T-helper 22 cell (primary cell): ENCODE data around the gene LARP4.
"Not testable (repeated sequence)": the region's sequence is repeated elsewhere in the genome, so short reads cannot be mapped to it uniquely, and the experiment has no call there.

ENCODE experiments used
- DNase-seq: peaks from one replicate; pipeline ENCODE4 v3.0.0-alpha.2; 2020; ENCODE audit warnings: low read depth

Gene LARP4

GRCh38 chr12:50400638-50401499, at the start of gene LARP4:
LARP4 (plus strand) TSS chr12:50400885; CDS start chr12:50401011, 126 bp downstream.
- peak; percentile 83 for DNase-seq

- no peak for DNase-seq
Observed at GRCh38 chr12:50351120-50352043, 49.3 kb upstream of the LARP4 start.

DNA sequence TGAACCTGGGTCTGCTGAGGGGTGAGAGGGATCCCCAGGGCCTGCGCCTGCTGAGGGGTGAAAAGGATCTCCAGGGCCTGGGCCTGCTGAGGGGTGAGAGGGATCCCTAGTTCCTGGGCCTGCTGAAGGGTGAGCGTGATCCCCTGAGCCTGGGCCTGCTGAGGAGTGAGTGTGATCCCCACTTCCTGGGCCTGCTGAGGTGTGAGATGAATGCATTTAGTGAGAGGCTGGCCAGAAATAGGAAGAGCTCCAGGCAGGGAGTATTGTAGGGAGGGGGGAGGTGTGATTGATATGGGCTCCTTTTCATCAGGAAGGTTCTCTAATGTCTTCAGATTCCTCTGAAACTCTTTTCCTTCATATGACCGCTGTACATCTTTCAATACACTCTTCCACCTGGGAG, 47.3 kb upstream of the LARP4 start:
- DNase-seq = no peak

DNA sequence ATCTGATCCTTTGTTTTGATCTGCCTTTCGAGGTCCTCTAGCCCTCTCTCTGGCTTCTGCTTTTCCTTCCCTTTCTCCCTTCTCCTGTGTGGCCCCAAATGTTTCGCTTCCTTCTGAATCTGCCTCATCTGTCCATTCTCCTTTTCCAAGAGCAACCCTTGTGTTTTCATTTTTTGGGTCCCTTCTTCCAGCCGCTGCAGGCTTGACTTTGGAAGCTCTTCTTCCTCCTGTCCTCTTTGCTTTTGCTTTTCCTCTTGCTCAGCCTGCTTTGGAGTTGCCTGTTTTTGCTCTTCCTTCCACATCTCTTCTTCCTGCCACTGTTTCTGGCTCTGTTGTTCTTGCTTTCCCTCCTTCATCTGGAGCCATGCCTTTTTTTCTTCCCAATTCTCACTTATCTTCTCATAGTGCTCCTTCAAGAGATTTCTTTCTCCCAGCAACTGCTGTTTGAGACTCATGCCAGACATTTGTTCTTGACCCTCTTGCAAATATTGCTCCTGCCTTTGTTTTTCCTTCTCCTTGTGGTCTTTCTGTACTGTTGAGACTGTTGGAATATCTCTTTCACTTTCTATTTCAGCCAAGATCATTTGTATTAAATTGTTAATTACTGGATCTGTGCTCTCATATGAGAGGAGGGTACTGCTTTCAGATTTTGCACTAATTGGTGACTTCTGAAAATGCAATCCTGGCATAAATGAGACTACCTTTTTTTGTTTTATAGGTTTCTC, 46.7 kb upstream of the LARP4 start:
- no peak for DNase-seq

GRCh38 chr12:50354908-50355307, 45.8 kb upstream of the LARP4 start:
- no peak for DNase-seq

DNA sequence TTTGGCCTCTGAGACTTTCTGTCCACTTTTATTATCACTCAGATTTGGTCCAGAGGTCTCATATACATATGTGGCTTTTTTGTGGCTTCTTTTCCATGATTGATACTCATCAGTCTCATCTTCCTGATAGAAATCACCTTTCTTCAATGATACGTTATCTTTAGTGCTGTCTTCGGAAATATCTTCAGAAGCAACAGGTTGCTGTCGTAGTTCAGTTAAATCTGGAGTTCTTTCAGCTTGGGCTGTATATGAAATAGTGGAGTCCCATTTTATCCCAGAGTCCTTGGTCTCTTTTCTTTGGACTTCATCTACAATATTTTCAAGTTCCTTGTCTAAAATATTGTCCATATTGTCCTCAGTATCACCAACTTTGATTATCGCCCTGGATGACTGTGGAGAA, 45.3 kb upstream of the LARP4 start:
- DNase-seq = no peak

DNA sequence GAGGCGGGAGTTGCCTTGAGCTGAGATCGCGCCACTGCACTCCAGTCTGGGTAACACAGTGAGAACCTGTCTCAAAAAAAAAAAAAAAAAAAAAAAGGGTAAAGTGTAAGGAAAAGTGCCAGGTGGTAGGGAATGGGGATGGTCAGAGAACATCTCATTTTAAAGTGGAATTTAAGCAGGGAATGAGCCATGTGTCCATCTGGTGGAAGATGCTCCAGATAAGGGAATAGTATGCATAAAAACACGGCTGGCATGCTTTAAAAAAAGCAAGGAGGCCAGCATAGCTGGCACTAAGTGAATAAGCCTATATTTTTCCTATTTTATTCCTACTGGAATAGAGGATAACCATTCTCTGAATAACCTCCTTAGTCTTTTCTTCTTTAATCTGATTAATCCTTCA, 38.0 kb upstream of the LARP4 start:
- DNase-seq = no peak

GRCh38 chr12:50363141-50363540, 37.5 kb upstream of the LARP4 start:
- no peak for DNase-seq

DNA sequence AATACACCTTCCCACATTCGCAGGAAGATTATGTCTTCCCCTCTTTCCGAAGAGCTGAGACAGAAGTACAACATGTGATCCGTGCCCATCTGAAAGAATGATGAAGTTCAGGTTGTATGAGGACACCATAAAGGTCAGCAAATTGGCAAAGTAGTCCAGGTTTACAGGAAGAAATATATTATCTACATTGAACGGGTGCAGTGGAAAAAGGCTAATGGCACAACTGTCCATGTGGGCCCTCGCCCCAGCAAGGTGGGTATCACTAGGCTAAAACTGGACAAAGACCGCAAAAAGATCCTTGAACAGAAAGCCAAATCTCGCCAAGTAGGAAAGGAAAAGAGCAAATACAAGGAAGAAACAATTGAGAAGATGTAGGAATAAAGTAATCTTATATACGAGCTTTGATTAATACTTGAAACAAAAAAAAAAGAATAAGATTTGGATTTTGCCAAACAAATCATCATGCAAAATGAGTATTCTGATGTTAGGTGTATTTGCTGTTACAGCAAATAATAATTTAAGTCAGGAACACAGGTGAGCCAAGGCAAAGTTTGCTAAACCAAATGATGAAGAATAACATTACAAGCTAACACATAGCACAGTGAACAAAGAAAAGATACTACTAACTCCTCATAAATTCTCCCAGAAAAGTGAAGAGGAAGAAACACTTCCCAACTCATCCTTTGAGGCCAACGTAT, 34.8 kb upstream of the LARP4 start:
- no peak for DNase-seq

- DNase-seq = not testable (repeated sequence)
Observed at GRCh38 chr12:50370672-50371071, 30.0 kb upstream of the LARP4 start.

- DNase-seq = no peak
Observed at GRCh38 chr12:50375802-50376201, 24.9 kb upstream of the LARP4 start.

DNA sequence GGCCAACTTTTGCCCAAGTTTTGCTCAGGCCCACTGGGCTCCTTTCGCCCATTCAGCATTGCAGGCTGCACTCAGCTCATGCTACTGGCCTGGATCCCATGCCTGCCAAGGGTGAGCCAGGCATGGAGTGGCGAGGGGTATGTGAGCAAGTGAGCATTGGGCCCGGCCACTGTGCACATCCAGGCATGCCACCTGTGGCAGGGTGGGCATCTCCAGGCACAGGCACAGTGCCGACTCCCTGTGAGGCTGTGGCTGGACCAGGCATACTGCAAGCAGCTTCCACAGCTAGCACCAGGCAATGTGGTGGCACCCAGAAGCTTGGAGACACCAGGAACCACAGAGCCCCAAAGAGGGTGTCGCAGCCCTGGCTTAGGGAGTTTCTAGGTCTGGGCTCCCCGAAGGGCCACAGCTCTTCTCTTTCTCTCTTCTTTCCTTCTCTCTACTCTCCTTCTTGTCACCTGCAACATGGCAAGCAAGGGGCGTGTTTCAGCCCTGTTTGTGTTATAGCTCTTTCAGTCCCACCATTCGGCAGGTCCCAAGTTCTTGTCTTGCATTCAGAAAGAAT, 19.8 kb upstream of the LARP4 start:
- no peak for DNase-seq

DNA sequence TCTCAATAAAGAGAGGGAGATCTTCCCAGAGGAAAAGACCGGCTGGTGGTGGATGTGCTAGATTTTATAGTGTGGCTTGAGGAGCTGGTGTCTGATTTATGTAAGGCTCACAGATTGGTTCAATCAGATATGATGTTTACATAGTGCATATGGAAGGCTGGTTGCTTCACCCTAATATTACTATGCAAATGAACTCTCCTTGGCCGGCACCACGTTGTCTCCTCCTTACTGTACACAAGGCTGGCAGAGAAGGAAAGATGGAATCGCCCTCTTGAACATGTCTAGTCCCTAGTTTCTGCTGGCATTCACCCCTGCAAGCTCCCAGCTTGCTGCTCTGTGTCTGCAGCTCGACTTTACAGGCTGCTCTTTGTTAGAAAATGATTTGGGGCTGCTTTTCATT, 13.2 kb upstream of the LARP4 start:
- DNase-seq = no peak

DNA sequence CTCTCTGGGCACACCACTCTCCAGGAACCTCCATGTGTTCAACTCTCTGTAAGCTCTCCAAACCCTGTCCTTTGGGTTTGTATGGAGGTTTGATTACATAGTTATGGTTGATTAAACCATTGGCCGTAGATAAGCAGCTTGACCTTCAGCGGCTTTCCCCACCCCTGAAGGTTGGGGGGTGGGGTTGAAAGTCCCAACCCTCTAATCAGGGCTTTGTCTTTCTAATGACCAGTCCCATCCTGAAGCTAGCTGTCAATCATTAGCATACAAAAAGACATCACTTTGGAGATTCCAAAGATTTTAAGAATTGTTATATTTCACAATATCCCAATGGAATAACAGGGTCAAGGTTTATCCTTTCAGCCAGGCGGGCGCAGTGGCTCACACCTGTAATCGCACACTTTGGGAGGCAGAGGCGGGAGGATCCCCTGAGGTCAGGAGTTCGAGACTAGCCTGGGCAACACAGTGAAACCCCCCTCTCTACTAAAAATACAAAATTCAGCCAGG, 12.7 kb upstream of the LARP4 start:
- no peak for DNase-seq

DNA sequence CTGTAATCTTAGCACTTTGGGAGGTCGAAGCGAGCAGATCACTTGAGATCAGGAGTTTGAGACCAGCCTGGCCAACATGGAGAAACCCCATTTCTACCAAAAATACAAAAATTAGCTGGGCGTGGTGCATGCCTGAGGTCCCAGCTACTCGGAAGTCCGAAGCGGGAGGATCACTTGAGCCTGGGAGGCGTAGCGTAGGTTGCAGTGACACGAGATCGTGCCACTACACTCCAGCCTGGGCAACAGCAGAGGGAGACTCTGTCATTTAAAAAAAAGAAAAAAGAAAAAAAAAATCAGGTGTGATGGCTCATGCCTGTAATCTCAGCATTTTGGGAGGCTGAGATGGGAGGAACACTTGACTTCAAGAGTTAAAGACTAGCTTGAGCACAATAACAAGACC, 11.9 kb upstream of the LARP4 start:
- not testable (repeated sequence) for DNase-seq

- DNase-seq = no peak
Observed at GRCh38 chr12:50390316-50390741, 10.4 kb upstream of the LARP4 start.

DNA sequence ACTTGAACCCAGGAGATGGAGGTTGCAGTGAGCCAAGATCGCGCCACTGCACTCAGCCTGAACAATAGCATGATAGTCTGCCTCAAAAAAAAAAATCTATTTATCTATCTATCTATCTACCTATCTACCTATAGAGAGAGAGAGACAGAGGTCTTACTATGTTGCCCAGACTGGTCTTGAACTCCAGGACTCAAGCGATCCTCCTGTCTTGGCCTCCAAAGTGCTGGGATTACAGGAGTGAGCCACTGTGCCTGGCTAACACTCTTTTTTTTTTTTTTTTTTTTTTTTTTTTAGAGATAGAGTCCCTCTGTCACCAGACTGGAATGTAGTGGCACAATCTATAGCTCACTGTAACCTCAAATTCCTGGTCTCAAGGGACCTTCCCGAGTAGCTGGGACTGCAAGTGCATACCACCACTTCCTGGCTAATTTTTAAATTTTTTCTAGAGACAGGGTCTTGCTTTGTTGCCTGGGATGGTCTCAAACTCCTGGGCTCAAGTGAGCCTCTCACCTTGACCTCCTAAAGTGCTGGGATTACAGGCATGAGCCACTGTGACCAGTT, 6.1 kb upstream of the LARP4 start:
- no peak for DNase-seq

DNA sequence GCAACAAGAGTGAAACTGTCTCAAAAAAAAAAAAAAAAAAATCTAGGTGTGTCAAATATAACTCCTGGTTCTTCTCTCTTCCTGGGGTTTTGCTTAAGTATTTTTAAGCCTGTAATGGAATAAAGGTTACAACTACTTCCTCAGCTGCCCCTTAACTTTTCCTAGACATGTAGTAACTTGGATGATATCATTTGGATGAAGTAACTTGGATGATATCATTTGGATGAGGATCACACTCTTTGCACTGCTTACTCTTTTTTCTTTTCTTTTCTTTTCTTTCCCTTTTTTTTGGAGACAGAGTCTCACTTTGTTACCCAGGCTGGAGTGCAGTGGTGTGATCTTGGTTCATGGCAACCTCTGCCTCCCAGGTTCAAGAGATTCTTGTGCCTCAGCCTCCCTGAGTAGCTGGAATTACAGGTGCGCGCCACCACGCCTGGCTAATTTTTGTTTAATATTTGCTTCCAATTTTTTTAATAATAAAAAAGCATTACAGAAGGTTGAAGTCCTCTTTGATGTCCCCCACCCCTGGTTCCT, 3.5 kb upstream of the LARP4 start:
- no peak for DNase-seq

DNA sequence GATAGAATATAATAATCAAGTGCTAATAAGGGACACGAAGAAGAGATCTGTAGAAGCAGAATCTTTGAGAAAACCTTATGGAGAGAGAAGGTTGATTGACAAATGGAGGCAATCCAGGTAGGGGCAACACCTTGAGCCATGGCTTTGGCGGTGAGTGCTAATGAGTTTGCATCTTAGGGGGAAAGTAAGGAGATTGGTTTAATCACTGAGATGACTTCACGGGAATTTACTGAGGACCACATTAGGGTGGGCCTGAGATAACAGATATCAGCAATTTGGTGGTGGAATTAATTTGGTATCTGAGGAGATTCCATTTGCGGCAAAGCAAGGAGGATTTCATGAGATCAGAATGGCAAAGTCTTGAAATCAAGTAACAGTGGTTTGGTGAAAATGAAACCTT, 1.8 kb upstream of the LARP4 start:
- no peak for DNase-seq

DNA sequence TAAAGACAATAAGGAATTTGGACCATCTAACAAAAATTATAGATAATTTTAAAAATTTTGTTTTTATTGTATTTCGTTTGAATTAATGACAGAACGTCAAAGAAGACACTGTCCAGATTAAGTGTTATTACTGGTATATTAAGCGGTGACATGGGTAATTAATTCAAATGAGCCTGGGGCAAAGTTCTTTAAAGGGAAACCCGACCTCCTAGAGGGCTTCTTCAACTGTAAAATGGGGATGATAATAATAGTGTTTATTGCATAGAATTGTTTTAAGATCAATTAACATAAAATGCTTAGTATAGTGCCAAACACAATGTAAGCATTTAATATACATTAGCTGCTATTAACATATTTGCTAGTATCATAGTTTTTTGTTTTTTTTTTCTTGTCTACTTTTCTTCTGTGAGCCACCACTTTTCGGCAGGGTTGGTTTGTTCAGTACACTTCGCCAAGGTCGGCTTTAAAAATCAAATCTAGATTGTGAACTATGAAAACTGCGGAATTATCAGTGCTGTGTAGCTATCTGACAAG, 514 bp upstream of the LARP4 start:
- no peak for DNase-seq
